Sigmoid colon (tissue), 3 donors: ENCODE data around the gene GABBR2.

Source experiments
- CTCF ChIP-seq, 4 experiments: fragments of 450-650 bp in 3 of 4; fragments of 200-600 bp in 1 of 4; IDR thresholded peaks; one replicate each; pipeline ENCODE4 v1.5.1; 2016 to 2019; ENCODE audit warnings: antibody characterized with exemption in 4 of 4, mild to moderate bottlenecking in 3 of 4, moderate library complexity in 2 of 4
- POLR2A ChIP-seq, 2 donors: fragments of 450-650 bp; IDR thresholded peaks; one replicate each; pipeline ENCODE4 v1.6.1; 2016; ENCODE audit warnings: antibody characterized with exemption in 2 of 2, mild to moderate bottlenecking in 2 of 2, moderate library complexity in 2 of 2

- TF ChIP-seq POLR2A (IDR thresholded peaks at IDR 0.05) (no peak), CTCF (IDR thresholded peaks at IDR 0.05) (no peak)
Measured at GRCh38 chr9:98597236-98597771, 111.4 kb downstream of the GABBR2 start.
